ENCODE measurements around the gene GLI1. TPM values are rescaled to one million over a fixed set of nuclear protein-coding genes. Genes with fewer than 3 reads are reported as not detected.

The GLI1 gene
- total and polyA plus RNA-seq, 2 donors: 0.71 to 0.85 TPM

DNA sequence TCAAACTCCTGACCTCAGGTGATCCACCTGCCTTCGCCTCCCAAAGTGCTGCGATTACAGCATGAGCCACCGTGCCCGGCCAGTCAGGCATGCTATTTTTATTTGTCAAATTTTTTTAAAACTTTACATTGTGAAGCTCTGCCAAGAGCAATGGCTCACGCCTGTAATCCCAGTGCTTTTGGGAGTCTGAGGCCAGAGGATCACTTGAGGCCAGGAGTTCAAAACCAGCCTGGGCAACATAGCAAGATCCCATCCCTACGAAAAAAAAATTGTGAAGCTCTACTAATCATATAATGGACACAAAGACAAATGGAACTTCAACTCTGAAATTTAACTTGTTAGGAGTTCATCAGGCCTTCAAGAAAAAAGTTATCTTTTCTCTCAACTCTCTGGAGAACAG lies 30.6 kb upstream of the GLI1 start:
- Histone ChIP-seq H3K36me3 (ENCODE audit: control insufficient read depth in 2 of 2, insufficient read depth in 2 of 2, low read length in 1 of 2) (peaks cover 6 to 8% of the 10 kb centered on the region in 2 donors), H3K27me3 (ENCODE audit: control insufficient read depth in 2 of 2, insufficient read depth in 1 of 2, low read length in 1 of 2) (no peaks in the 10 kb centered on the region), H3K9me3 (ENCODE audit: control insufficient read depth in 2 of 2, insufficient read depth in 1 of 2, low read length in 1 of 2) (no peaks in the 10 kb centered on the region), H3K4me3 (ENCODE audit: low read length in 2 of 2) (no peak overlapping the region), H3K4me1 (ENCODE audit: control insufficient read depth in 2 of 2, insufficient read depth in 2 of 2, low read length in 2 of 2) (peaks cover 5 to 14% of the 10 kb centered on the region in 2 donors), H3K27ac (ENCODE audit: low read depth in 1 of 2, low read length in 1 of 2) (no peak overlapping the region)
- WGBS: 93% methylated on average over 6 of the region's 6 CpGs
- no peak for DNase-seq (ENCODE audit: low read depth in 6 of 9, low spot score in 9 of 9)

DNA sequence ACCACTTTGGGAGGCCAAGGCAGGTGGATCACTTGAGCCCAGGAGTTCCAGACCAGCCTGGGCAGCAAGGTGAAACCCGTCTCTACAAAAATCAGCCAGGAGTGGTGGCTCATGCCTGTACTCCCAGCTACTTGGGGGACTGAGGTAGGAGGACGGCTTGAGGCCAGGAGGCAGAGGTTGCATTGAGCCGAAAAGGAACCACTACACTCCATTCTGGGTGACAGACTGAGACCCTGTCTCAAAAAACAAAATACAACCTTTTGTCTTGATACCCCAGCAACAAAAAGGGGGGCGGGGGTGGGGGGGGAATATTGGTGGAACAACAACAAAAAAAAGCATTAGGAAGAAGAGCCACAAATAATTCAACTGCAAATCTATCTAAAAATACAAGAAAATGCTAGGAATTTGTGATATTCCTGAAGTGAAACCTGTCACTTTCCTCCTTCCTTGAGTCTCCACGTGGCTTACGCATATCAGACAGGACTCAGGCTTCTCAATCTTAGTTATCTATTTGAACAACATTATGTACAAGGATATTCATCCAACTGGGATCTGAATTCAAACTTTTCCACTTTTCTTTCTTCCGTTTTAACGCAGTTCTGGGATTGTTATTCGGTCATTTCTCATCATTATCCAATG lies 30.0 kb upstream of the GLI1 start:
- peaks cover 6% of the 10 kb centered on the region in 2 donors for H3K36me3 ChIP-seq (ENCODE audit: control insufficient read depth in 2 of 2, insufficient read depth in 2 of 2, low read length in 1 of 2)
- no peaks in the 10 kb centered on the region for H3K9me3 ChIP-seq (ENCODE audit: control insufficient read depth in 2 of 2, insufficient read depth in 1 of 2, low read length in 1 of 2)
- H3K27me3 ChIP-seq (ENCODE audit: control insufficient read depth in 2 of 2, insufficient read depth in 1 of 2, low read length in 1 of 2): no peaks in the 10 kb centered on the region
- H3K4me3 ChIP-seq (ENCODE audit: low read length in 2 of 2): peak overlapping the region; percentile 59 to 96
- DNase-seq (ENCODE audit: low read depth in 6 of 9, low spot score in 9 of 9): peak in 1 of 9 donors; percentile 19
- 57% methylated on average over 9 of the region's 9 CpGs for WGBS
- H3K4me1 ChIP-seq (ENCODE audit: control insufficient read depth in 2 of 2, insufficient read depth in 2 of 2, low read length in 2 of 2): peaks cover 5 to 14% of the 10 kb centered on the region in 2 donors
- H3K27ac ChIP-seq (ENCODE audit: low read depth in 1 of 2, low read length in 1 of 2): peak overlapping the region; percentile 83 to 92

DNA sequence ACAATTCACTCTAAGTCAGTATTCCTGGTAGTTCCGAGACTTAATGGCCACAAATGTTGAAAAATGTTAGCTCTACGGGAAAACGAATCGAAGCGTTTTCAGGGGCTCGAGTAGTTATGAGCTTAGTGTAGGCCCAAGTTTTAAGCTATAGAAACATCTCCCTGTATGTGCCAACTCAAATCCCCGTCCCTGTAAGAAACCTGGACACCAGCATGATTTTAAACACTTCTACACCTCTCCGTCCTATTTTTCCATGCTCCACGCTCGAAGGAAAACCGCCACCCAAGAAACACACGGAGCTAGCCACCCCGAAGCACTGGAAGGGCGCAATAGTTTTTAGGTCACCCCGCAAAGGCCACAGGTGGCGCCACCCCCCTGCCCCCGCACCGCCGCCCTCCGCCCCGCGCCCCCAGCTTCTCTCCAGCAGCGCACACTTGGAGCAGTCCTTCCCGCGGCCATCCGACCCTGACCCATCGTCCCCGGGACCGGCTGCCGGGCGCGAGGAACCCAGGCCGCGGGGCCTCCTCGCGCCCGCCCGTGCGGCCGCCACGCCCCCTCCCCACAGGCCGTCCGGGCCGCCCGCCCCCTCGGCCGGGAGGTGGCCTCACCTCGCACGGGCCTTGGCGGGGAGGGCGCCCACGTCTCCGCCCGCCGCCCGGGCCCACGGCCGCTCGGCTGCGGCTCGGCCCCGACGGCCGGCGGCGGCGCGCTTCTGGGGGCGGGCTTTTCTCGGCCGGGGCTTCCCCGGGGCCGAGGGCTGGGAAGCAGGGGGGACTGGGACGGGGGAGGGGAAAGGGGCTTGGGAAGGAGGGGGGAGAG lies 29.3 kb upstream of the GLI1 start:
- H3K27ac ChIP-seq (ENCODE audit: low read depth in 1 of 2, low read length in 1 of 2): peak overlapping the region; percentile 83 to 92
- no peaks in the 10 kb centered on the region for H3K27me3 ChIP-seq (ENCODE audit: control insufficient read depth in 2 of 2, insufficient read depth in 1 of 2, low read length in 1 of 2)
- under 1% methylated on average over 74 of the region's 74 CpGs for WGBS
- H3K9me3 ChIP-seq (ENCODE audit: control insufficient read depth in 2 of 2, insufficient read depth in 1 of 2, low read length in 1 of 2): no peaks in the 10 kb centered on the region
- peak in 6 of 9 donors; percentile 33 to 60 (median 35) for DNase-seq (ENCODE audit: low read depth in 6 of 9, low spot score in 9 of 9)
- H3K36me3 ChIP-seq (ENCODE audit: control insufficient read depth in 2 of 2, insufficient read depth in 2 of 2, low read length in 1 of 2): peaks cover 5% of the 10 kb centered on the region in 2 donors
- H3K4me1 ChIP-seq (ENCODE audit: control insufficient read depth in 2 of 2, insufficient read depth in 2 of 2, low read length in 2 of 2): peaks cover 5 to 21% of the 10 kb centered on the region in 2 donors
- H3K4me3 ChIP-seq (ENCODE audit: low read length in 2 of 2): peak overlapping the region; percentile 59 to 96

GRCh38 chr12:57430931-57431566 lies 28.5 kb upstream of the GLI1 start, which contains the start of gene R3HDM2:
R3HDM2 (minus strand) TSS chr12:57431043; CDS start chr12:57310428, 120,615 bp downstream.
- H3K27ac ChIP-seq (ENCODE audit: low read depth in 1 of 2, low read length in 1 of 2): peak within 1 kb of the TSS; percentile 83 to 92
- no peaks in the 10 kb centered on the region for H3K9me3 ChIP-seq (ENCODE audit: control insufficient read depth in 2 of 2, insufficient read depth in 1 of 2, low read length in 1 of 2)
- H3K4me3 ChIP-seq (ENCODE audit: low read length in 2 of 2): peak within 1 kb of the TSS; percentile 59 to 96
- 2% methylated on average over 41 of the region's 41 CpGs for WGBS
- peak; percentile 83 to 94 (median 87) for DNase-seq (ENCODE audit: low read depth in 6 of 9, low spot score in 9 of 9)
- H3K27me3 ChIP-seq (ENCODE audit: control insufficient read depth in 2 of 2, insufficient read depth in 1 of 2, low read length in 1 of 2): no peaks in the 10 kb centered on the region
- peaks cover 5 to 25% of the 10 kb centered on the region in 2 donors for H3K4me1 ChIP-seq (ENCODE audit: control insufficient read depth in 2 of 2, insufficient read depth in 2 of 2, low read length in 2 of 2)
- H3K36me3 ChIP-seq (ENCODE audit: control insufficient read depth in 2 of 2, insufficient read depth in 2 of 2, low read length in 1 of 2): peaks cover 0 to 3% of the 10 kb centered on the region in 2 donors

DNA sequence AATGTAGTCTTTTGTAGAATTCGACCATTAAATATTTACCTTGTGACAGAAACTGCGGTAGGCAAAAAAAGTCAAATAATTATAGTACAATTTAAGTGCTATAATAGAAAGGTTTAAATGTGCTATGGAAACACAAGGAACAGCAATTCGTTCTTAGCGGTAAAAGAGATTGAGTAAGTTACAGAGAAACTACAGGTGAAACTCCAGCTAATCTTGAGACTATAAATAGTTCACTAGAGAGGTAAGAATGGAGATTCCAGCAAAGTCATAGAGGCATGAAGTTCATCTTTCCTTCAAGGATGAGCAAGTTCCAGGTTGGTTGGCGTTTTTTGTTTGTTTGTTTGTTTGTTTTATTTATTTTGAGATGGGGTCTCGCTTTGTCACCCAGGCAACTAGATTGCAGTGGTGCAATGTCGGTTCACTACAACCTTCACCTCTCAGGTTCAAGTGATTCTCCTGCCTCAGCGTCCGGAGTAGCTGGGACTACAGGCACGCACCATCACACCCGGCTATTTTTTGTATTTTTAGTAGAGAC lies 27.9 kb upstream of the GLI1 start:
- H3K27me3 ChIP-seq (ENCODE audit: control insufficient read depth in 2 of 2, insufficient read depth in 1 of 2, low read length in 1 of 2): no peaks in the 10 kb centered on the region
- H3K9me3 ChIP-seq (ENCODE audit: control insufficient read depth in 2 of 2, insufficient read depth in 1 of 2, low read length in 1 of 2): no peaks in the 10 kb centered on the region
- WGBS: 97% methylated on average over 11 of the region's 11 CpGs
- peaks cover 0 to 3% of the 10 kb centered on the region in 2 donors for H3K36me3 ChIP-seq (ENCODE audit: control insufficient read depth in 2 of 2, insufficient read depth in 2 of 2, low read length in 1 of 2)
- H3K4me3 ChIP-seq (ENCODE audit: low read length in 2 of 2): peak overlapping the region; percentile 51 to 96
- no peak for DNase-seq (ENCODE audit: low read depth in 6 of 9, low spot score in 9 of 9)
- peak overlapping the region in 1 of 2 donors; percentile 73 for H3K27ac ChIP-seq (ENCODE audit: low read depth in 1 of 2, low read length in 1 of 2)
- peaks cover 5 to 25% of the 10 kb centered on the region in 2 donors for H3K4me1 ChIP-seq (ENCODE audit: control insufficient read depth in 2 of 2, insufficient read depth in 2 of 2, low read length in 2 of 2)

GRCh38 chr12:57433370-57433769 lies 26.2 kb upstream of the GLI1 start:
- no peak overlapping the region for H3K27ac ChIP-seq (ENCODE audit: low read depth in 1 of 2, low read length in 1 of 2)
- no peaks in the 10 kb centered on the region for H3K9me3 ChIP-seq (ENCODE audit: control insufficient read depth in 2 of 2, insufficient read depth in 1 of 2, low read length in 1 of 2)
- no peaks in the 10 kb centered on the region for H3K36me3 ChIP-seq (ENCODE audit: control insufficient read depth in 2 of 2, insufficient read depth in 2 of 2, low read length in 1 of 2)
- no peaks in the 10 kb centered on the region for H3K27me3 ChIP-seq (ENCODE audit: control insufficient read depth in 2 of 2, insufficient read depth in 1 of 2, low read length in 1 of 2)
- no peak overlapping the region for H3K4me3 ChIP-seq (ENCODE audit: low read length in 2 of 2)
- 84% methylated on average over 3 of the region's 3 CpGs for WGBS
- DNase-seq (ENCODE audit: low read depth in 6 of 9, low spot score in 9 of 9): no peak
- H3K4me1 ChIP-seq (ENCODE audit: control insufficient read depth in 2 of 2, insufficient read depth in 2 of 2, low read length in 2 of 2): peaks cover 5 to 22% of the 10 kb centered on the region in 2 donors

GRCh38 chr12:57434517-57435223 lies 24.9 kb upstream of the GLI1 start, which contains the start of gene INHBC:
INHBC (plus strand) TSS chr12:57434784; CDS start chr12:57434887, 103 bp downstream.
- Histone ChIP-seq H3K4me1 (ENCODE audit: control insufficient read depth in 2 of 2, insufficient read depth in 2 of 2, low read length in 2 of 2) (peaks cover 2 to 12% of the 10 kb centered on the region in 2 donors), H3K27me3 (ENCODE audit: control insufficient read depth in 2 of 2, insufficient read depth in 1 of 2, low read length in 1 of 2) (no peaks in the 10 kb centered on the region), H3K27ac (ENCODE audit: low read depth in 1 of 2, low read length in 1 of 2) (no peak within 1 kb of the TSS), H3K9me3 (ENCODE audit: control insufficient read depth in 2 of 2, insufficient read depth in 1 of 2, low read length in 1 of 2) (no peaks in the 10 kb centered on the region), H3K4me3 (ENCODE audit: low read length in 2 of 2) (no peak within 1 kb of the TSS), H3K36me3 (ENCODE audit: control insufficient read depth in 2 of 2, insufficient read depth in 2 of 2, low read length in 1 of 2) (no peaks in the 10 kb centered on the region)
- no peak for DNase-seq (ENCODE audit: low read depth in 6 of 9, low spot score in 9 of 9)
- 95% methylated on average over 8 of the region's 8 CpGs for WGBS

DNA sequence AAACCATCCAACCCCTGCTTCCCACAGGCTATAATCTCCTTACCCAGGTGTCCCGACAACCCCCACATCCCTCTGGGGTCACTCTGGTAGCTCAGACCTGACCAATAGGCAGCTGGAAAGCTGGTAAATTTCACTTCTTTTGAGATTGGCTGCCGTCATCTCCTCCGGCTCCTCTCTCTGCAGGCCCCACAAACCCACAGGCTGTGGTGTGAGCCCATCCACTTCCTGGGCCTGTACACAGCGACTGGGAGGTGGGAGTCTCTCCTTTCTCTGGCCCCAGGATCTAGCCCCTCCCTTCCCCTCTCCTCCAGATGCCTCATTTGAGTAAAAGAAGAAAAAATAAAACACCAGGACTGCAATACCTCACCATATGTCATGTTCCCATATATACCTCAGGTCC lies 24.3 kb upstream of the GLI1 start:
- peak in 1 of 9 donors; percentile 30 for DNase-seq (ENCODE audit: low read depth in 6 of 9, low spot score in 9 of 9)
- no peak overlapping the region for H3K4me3 ChIP-seq (ENCODE audit: low read length in 2 of 2)
- H3K36me3 ChIP-seq (ENCODE audit: control insufficient read depth in 2 of 2, insufficient read depth in 2 of 2, low read length in 1 of 2): no peaks in the 10 kb centered on the region
- 27% methylated on average over 4 of the region's 4 CpGs for WGBS
- H3K27me3 ChIP-seq (ENCODE audit: control insufficient read depth in 2 of 2, insufficient read depth in 1 of 2, low read length in 1 of 2): no peaks in the 10 kb centered on the region
- no peaks in the 10 kb centered on the region for H3K9me3 ChIP-seq (ENCODE audit: control insufficient read depth in 2 of 2, insufficient read depth in 1 of 2, low read length in 1 of 2)
- H3K4me1 ChIP-seq (ENCODE audit: control insufficient read depth in 2 of 2, insufficient read depth in 2 of 2, low read length in 2 of 2): peaks cover 0 to 10% of the 10 kb centered on the region in 2 donors
- no peak overlapping the region for H3K27ac ChIP-seq (ENCODE audit: low read depth in 1 of 2, low read length in 1 of 2)

Measured in thymus (tissue), 11 donors.